ENCODE measurements around the gene SNAPC4. TPM values are rescaled to one million over a fixed set of nuclear protein-coding genes. Genes with fewer than 3 reads are reported as not detected.

The SNAPC4 gene
- total RNA-seq, 6 experiments from 2014 or later, result 3.8 to 6.5 (median 5.4) TPM

DNA sequence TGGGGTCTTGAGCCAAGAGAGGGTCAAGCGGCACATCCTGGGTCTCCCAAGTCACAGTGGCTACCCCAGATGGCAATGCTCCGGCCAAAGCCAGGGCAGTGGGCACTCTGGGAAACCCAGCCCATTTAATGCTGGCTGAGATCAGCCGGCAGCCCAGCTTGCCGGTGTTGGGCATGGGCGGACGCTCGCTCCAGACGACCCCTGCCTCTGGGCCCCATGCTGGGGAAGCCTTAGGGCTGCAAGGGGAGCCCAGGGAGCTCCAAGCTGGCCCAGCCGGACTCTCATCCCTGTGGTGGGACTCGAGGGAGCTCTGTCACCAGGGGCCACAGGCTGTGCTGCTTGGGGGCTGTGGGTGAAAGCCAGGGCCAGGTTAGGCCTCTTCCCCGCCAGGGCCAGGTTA is 20.6 kb downstream of the SNAPC4 start:
- DNase-seq, result no peak
- TF ChIP-seq, protein P1, sequence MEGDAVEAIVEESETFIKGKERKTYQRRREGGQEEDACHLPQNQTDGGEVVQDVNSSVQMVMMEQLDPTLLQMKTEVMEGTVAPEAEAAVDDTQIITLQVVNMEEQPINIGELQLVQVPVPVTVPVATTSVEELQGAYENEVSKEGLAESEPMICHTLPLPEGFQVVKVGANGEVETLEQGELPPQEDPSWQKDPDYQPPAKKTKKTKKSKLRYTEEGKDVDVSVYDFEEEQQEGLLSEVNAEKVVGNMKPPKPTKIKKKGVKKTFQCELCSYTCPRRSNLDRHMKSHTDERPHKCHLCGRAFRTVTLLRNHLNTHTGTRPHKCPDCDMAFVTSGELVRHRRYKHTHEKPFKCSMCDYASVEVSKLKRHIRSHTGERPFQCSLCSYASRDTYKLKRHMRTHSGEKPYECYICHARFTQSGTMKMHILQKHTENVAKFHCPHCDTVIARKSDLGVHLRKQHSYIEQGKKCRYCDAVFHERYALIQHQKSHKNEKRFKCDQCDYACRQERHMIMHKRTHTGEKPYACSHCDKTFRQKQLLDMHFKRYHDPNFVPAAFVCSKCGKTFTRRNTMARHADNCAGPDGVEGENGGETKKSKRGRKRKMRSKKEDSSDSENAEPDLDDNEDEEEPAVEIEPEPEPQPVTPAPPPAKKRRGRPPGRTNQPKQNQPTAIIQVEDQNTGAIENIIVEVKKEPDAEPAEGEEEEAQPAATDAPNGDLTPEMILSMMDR (IDR thresholded peaks at IDR 0.05), result no peak
- TF ChIP-seq POLR2A (IDR thresholded peaks at IDR 0.05), result no peak
- no CpG with 5 or more reads among the region's 11 CpGs for whole genome bisulfite sequencing (ENCODE audit: insufficient coverage, low coverage, low lambda C conversion rate, missing lambda C conversion rate)
- H3K4me1 ChIP-seq, result peaks cover 0 to 14% (median 0%) of the 10 kb centered on the region in 4 donors
- ATAC-seq, result no peak
- intact Hi-C loops (cut with DNase I), result no loop called here
- peaks cover 0 to 35% (median 9%) of the 10 kb centered on the region in 4 donors for H3K36me3 ChIP-seq
- H3K27ac ChIP-seq, result no peak overlapping the region
- H3K27me3 ChIP-seq, result no peaks in the 10 kb centered on the region
- no peak overlapping the region for H3K4me3 ChIP-seq
- no peaks in the 10 kb centered on the region for H3K9me3 ChIP-seq

DNA sequence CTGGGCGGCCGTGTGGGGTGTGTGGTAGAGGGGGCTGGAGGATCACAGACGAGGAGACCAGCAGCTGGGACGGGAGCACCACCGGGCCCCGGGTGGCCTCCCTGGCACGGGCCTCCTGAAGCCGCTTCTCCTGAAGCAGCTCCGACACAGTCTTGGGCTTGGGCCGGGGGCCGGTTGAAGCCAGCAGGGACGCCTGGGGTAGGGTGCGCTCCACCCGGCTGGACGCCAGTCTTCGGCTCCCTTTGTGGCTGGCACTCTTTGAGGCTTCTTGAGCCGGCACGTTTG is 21.0 kb downstream of the SNAPC4 start:
- H3K4me3 ChIP-seq, result no peak overlapping the region
- peaks cover 0 to 14% (median 0%) of the 10 kb centered on the region in 4 donors for H3K4me1 ChIP-seq
- TF ChIP-seq, protein P1 (IDR thresholded peaks at IDR 0.05), result no peak
- TF ChIP-seq POLR2A (IDR thresholded peaks at IDR 0.05), result no peak
- DNase-seq, result no peak
- peaks cover 0 to 30% (median 8%) of the 10 kb centered on the region in 4 donors for H3K36me3 ChIP-seq
- no CpG with 5 or more reads among the region's 18 CpGs for WGBS (ENCODE audit: insufficient coverage, low coverage, low lambda C conversion rate, missing lambda C conversion rate)
- ATAC-seq, result no peak
- no peak overlapping the region for H3K27ac ChIP-seq
- H3K9me3 ChIP-seq, result no peaks in the 10 kb centered on the region
- no peaks in the 10 kb centered on the region for H3K27me3 ChIP-seq
- intact Hi-C loops (cut with DNase I), result no loop called here

DNA sequence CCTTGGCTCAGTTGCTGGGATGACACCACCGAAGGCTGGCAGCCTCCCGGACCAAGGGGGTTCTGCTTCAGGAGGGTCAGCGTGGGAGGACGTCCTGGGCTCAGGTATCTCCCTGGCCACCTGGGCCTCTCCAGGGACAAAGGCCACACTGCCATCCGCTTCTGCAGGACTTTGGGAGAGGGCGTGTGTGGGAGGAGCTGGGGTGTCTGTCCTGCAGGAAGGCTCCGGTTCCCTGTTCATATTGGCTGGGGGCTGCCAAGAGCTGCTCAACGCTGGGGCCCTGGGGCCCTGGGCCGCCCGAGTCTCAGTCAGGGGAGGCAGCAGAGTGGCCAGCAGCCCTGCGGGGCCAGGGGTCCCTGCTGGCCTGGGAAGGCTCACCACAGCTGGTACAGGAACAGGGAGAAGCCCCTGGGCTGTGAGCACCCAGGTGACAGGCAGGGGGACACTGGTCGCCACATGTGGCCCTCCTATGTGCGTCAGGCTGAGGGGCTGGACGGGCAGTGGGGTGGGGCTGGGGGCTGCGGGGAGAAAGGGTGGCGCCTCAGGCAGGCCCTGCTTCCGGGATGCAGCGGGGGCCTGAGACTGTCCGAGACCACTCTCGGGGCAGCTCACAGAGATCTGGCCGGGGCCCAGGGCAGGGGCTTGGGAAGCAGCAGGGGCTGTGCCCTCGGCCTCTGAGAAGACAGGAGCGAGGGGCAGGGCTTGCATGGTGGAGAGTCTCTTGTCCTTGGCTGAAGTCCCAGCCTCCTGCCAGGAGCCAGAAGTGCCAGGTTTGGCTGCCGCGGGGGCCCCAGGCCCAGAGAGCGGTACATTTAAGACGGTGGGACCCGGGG is 21.6 kb downstream of the SNAPC4 start:
- no peak overlapping the region for H3K4me3 ChIP-seq
- peaks cover 0 to 15% (median 0%) of the 10 kb centered on the region in 4 donors for H3K4me1 ChIP-seq
- DNase-seq, result peak in 1 of 3 donors; percentile 68
- ATAC-seq, result peak in 3 of 4 donors; percentile 8 to 67 (median 50)
- WGBS (ENCODE audit: insufficient coverage, low coverage, low lambda C conversion rate, missing lambda C conversion rate), result 38% methylated on average over 8 of the region's 28 CpGs
- intact Hi-C loops (cut with DNase I), result no loop called here
- TF ChIP-seq, protein P1 (IDR thresholded peaks at IDR 0.05), result no peak
- no peak overlapping the region for H3K27ac ChIP-seq
- peaks cover 0 to 28% (median 8%) of the 10 kb centered on the region in 4 donors for H3K36me3 ChIP-seq
- H3K9me3 ChIP-seq, result no peaks in the 10 kb centered on the region
- H3K27me3 ChIP-seq, result no peaks in the 10 kb centered on the region

DNA sequence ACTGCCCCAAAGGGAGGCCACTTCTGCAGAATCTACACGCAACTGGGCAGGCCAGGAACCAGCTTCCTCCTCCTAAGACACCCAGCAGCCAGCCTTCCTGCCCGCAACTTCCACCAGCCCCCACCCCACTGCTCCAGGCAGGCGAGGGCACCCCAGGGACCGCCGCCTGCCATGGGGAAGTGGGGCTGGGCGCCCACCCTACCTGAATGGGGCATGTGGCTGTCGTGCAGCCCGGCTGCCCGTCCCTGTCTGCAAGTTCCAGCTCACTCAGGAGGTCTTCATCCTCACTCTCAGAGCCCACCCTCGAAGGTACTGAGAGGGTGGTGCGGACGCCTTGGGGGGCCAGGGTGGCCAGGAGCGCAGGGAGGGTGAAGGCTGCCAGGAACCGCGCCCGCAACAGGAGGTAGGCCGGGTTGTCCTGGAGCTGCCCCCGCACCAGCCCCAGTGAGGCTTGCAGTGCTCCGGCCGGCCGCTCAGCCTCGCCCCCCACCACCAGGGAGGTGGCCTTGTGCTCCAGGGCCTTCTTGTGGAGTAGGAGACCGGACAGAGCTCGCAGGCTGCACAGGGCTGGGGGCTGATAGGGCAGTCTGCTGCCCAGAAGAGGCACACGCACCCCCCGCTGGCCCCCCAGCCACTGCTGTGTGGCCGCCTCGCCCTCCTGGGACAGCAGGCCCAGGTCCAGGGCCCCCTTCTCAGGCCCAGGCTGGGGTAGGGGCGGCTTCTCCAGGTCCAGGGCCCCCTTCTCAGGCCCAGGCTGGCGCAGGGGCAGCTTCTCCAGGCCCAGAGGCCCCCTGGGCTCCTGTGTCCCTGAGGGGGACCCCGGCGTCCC is 22.4 kb downstream of the SNAPC4 start:
- H3K4me1 ChIP-seq, result peaks cover 0 to 24% (median 0%) of the 10 kb centered on the region in 4 donors

More for the DNA sequence above, 22.4 kb downstream of the SNAPC4 start:
- H3K27ac ChIP-seq, result no peak overlapping the region
- peaks cover 0 to 20% (median 5%) of the 10 kb centered on the region in 4 donors for H3K36me3 ChIP-seq
- H3K4me3 ChIP-seq, result no peak overlapping the region
- DNase-seq (no peak), ATAC-seq (no peak)
- WGBS (ENCODE audit: insufficient coverage, low coverage, low lambda C conversion rate, missing lambda C conversion rate), result 92% methylated on average over 6 of the region's 32 CpGs
- intact Hi-C loops (cut with DNase I), result no loop called here
- H3K27me3 ChIP-seq, result no peaks in the 10 kb centered on the region
- TF ChIP-seq, protein P1 (IDR thresholded peaks at IDR 0.05), result no peak
- no peak for TF ChIP-seq POLR2A (IDR thresholded peaks at IDR 0.05)
- no peaks in the 10 kb centered on the region for H3K9me3 ChIP-seq
